HG02588 (cell line): ENCODE measurements around the gene COPG2.
"Not testable (repeated sequence)": the region's sequence is repeated elsewhere in the genome, so short reads cannot be mapped to it uniquely, and the experiment has no call there.

ENCODE experiments used
- ATAC-seq: cut with Tn5 transposase; IDR thresholded peaks from one replicate; pipeline ENCODE4 v1.9.1; 2021; ENCODE audit warnings: mild to moderate bottlenecking, moderate library complexity; ENCODE audit not compliant: unreplicated experiment

Gene COPG2, protein sequence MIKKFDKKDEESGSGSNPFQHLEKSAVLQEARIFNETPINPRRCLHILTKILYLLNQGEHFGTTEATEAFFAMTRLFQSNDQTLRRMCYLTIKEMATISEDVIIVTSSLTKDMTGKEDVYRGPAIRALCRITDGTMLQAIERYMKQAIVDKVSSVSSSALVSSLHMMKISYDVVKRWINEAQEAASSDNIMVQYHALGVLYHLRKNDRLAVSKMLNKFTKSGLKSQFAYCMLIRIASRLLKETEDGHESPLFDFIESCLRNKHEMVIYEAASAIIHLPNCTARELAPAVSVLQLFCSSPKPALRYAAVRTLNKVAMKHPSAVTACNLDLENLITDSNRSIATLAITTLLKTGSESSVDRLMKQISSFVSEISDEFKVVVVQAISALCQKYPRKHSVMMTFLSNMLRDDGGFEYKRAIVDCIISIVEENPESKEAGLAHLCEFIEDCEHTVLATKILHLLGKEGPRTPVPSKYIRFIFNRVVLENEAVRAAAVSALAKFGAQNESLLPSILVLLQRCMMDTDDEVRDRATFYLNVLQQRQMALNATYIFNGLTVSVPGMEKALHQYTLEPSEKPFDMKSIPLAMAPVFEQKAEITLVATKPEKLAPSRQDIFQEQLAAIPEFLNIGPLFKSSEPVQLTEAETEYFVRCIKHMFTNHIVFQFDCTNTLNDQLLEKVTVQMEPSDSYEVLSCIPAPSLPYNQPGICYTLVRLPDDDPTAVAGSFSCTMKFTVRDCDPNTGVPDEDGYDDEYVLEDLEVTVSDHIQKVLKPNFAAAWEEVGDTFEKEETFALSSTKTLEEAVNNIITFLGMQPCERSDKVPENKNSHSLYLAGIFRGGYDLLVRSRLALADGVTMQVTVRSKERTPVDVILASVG

GRCh38 chr7:130668258-130669084 is at the start of gene COPG2:
Gene COPG2 (minus strand): TSS chr7:130668748. CDS start chr7:130668668, 80 bp downstream.
- ATAC-seq, result peak; percentile 94

- ATAC-seq, result no peak
Observed at GRCh38 chr7:130712416-130712815, 43.9 kb upstream of the COPG2 start.

DNA sequence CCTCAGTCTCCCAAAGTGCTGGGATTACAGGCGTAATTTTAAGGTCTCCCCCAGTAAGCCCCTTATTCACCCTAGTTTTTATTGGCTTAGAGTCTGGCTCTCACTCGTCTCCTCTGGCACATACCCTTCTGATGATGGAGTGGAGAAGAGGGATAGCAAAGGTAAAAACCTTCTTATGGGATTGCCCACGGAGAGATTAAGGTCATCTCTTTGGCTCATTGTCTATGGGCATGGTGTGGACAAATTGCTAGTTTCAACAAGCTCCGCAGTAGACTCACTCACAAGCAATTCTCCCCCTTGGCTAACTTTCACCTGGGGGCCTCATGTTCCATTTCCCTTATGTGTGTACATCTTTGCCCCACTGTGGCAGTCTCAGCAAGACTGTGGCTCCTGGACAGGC is 40.2 kb upstream of the COPG2 start:
- ATAC-seq, result no peak

DNA sequence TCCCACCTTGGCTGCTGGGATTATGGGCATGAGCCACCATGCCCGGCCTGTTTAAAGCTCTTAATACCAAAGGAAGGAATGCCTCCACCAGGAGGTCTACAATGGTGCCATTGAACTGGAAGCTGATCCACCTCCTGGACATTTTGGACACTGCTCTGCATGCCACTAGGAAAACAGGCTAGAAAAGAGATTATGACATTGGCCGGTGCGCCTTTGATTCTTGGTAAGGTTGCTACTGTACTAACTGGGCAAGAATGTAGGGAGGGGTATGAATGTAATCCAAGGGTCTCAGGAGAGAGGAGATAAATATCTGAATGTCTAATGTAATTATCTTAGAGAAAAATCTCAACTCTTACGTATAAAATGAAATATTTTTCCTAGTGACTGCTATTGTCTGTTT is 39.5 kb upstream of the COPG2 start:
- ATAC-seq, result no peak

GRCh38 chr7:130703851-130704250 is 35.3 kb upstream of the COPG2 start:
- no peak for ATAC-seq

- no peak for ATAC-seq
Observed at GRCh38 chr7:130701650-130702049, 33.1 kb upstream of the COPG2 start.

DNA sequence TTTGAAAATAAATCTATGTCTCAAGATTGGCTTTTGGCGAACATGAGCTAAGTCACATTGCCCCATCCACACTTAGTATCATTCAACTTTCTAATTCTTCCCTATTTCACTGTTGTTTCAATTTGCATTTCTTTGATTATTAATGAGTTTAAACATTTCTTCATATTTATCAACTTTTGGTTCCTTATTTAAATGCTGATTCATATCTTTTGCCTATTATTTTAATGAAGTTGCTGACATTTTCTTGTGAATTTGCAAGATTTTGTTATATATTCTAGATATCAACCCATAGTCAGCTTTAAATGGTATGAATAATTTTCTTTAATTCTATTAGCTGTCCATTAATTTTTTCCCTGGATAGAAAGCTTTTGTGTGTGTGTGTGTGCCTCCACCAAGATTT is 32.2 kb upstream of the COPG2 start:
- ATAC-seq, result no peak

DNA sequence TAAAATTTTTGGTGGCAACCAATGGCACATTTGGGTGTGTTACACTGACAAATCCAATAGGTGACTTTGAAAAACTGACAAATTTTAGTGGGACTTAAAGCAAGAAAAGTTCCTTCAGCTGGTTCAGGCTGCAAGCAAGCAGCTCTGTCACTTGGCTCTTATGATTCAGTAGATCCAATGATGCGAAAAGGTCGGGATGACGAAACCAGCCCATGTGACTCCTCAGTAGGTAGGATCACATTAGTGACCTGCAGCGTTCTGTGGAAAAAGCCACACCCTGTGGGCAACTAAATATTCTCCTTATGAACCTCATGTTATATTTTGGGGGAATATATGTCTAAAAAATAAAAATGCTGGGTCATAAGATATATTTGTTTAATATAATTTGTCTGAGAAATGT is 31.1 kb upstream of the COPG2 start:
- ATAC-seq, result no peak

GRCh38 chr7:130697820-130698219 is 29.3 kb upstream of the COPG2 start:
- no peak for ATAC-seq

DNA sequence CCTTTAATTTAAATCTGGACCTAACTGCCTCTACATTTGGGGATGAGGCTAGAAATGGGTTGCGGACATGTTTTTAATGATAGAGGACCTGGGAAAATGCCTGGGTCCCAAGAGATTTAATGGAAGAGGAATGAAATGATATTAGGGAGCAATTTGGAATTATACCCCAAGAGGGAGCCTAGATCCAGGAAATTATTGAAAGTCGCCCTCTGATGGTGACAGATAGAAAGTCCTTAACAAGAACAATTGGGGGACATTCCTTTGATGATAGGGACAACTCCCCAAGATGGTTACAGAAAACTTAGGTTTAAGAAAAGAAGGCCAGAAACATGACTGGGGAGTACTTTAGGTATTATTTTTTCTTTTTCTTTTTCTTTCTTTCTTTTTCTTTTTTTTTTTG is 27.3 kb upstream of the COPG2 start:
- no peak for ATAC-seq

- not testable (repeated sequence) for ATAC-seq
Observed at GRCh38 chr7:130692396-130692795, 23.8 kb upstream of the COPG2 start.

DNA sequence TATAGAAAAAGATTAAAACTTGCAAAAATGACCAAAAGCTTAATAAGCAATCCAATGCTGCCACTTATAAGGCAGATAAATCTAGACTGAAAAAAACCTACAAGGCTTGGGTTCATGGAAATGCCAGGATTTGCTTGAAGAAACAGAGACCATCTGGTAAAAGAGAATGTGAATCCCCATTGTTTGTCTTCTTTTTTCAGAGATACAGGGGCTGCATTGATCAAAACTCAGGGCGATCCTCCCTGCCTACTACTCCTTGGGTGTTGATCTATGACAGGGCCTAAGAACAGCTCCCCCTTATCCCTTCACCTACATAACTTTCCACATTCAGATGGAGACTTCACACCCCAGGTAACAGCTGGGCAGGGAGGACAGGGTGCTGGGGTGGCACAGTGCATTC is 21.1 kb upstream of the COPG2 start:
- no peak for ATAC-seq

DNA sequence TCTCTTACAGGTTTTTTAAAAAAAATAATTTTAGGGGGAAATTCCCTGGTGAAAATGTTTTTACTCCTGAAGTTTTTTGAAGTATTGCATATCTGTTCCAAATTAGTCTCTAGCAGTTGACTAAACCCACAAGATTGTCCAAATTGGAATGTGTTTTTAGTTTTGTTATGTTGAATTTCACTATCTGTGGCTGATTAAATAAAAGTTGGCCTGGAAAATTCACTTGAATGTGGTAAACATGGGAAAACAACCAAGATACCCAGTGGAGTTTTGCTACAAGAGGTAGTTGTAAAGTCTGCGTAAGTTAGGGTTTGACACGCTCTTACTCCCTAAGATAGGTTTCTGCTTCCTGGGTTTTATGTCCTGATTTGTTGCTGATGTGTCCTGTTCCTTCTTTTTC is 14.5 kb upstream of the COPG2 start:
- ATAC-seq, result no peak

DNA sequence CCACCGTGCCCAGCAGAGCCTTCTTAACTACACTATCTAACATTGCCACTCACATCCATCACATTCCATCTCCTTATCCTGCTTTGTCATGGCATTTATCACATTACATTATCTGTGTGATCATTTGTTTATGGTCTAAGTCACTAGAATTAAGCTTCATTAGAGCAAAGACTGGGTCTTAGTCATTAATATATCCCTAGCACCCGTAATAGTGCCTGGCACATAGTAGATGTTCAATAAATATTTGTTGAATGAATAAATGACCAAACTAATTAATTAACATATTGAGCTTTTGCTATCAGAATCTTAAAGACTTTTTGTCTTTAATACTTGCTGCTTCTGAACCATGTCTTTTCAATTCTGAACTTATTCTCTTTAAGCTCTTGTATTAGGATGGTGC is 5.9 kb upstream of the COPG2 start:
- ATAC-seq, result no peak

DNA sequence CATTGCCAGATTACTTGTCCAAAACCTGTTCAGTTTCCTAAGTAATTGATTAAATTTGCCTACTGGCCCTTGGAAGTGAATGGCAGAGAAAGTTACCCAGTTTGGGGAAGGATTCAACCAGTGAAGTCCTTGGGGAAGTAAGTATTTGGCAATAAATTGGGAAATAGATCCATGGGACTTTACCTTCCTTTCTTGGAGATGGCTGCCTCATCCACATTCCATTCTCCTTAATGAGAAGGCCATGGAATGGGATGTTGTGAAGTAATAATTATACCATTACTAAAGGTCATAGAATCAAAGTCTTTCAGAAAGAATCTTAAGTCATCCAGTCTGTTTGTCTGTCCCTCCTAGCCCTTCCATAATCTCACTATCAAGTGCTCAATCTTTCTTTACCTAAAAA is 4.5 kb upstream of the COPG2 start:
- ATAC-seq, result no peak

GRCh38 chr7:130672146-130672545 is 3.6 kb upstream of the COPG2 start:
- no peak for ATAC-seq

- ATAC-seq, result no peak
Observed at GRCh38 chr7:130669085-130669700, 645 bp upstream of the COPG2 start.

DNA sequence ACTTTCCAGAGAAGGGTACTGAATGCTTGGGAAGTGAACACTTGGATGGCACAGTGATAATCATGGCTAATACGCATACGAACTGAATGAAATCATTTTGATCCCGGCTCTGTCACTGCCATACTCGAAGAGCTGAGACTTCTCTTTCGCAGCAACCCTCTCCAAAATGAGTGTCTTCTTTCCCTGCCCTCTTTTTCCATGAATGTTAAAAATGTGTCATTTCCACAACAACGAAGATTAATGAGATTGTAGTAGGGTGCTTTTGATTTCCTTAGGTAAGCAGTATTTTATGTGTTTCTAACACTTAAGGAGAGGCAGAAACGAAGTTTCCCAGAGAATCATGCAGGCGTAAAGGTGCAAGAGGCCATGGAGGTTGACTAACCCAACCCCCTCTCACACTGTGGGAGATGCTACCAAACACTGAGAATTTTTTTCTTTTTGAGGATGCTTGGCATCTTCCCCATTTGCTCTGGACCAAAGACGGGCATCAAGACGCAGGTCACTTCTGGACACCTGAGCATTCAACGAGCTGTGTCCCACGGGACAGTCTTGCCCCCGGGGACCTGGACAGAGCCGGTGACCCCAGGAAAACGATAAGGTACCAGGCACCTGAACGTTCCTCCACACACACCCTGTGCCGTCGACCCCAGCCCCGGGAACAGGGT is 823 bp downstream of the COPG2 start:
- ATAC-seq, result no peak

DNA sequence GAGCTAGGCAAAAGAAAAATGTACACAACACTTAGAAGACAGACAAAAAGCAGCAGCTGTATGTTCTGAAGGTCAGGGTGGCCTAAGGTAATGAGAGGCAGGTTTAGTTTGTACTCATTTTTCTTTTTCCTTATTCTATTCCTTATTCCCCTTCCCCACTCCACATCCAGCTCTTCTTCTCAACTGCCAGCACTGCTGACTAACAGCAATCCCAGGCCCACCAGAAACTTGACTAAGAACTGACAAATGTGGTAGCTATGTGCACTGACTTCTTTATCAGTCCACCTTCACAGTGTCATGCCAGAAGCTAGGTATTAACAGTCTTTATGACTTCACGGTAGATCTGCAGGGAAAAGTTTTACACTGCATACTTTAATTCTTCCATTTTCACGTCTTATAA is 6.1 kb downstream of the COPG2 start:
- ATAC-seq, result no peak

DNA sequence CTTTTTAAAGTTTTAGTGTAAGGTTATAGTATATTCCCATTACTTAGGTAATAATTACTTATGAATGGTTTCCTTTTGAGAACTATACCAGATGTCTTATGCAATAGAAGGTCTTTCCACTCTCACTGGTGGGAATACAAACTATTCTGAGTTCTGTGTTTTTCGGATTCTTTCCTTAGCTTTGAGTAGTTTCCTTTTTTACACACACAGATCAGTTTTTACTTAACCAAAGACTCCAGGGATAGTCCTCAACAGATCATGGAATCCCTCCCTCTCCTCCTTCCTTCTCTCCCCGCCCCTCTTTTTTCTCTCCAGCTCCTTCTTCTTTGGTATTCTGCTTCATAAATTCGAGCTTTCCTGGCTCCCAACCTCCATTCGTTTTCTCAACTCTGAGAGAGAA is 13.3 kb downstream of the COPG2 start:
- ATAC-seq, result no peak
